GM12874 (cell line): ENCODE results near the gene SSBP2.

ENCODE experiments used
- CTCF ChIP-seq: IDR thresholded peaks from 2 replicates; pipeline ENCODE4 v1.5.1; 2011; ENCODE audit warnings: low read depth, mild to moderate bottlenecking, control low read depth, low read length, moderate library complexity; ENCODE audit not compliant: insufficient read depth

Gene SSBP2

GRCh38 chr5:81530919-81531318 lies 220.0 kb downstream of the SSBP2 start:
- TF ChIP-seq CTCF: no peak

- no peak for TF ChIP-seq CTCF
Observed at GRCh38 chr5:81525690-81526089, 225.2 kb downstream of the SSBP2 start.

GRCh38 chr5:81524015-81524414 lies 226.9 kb downstream of the SSBP2 start:
- no peak for TF ChIP-seq CTCF

- TF ChIP-seq CTCF: no peak
Observed at GRCh38 chr5:81522571-81522970, 228.3 kb downstream of the SSBP2 start.

GRCh38 chr5:81520769-81521168 lies 230.1 kb downstream of the SSBP2 start:
- no peak for TF ChIP-seq CTCF

- TF ChIP-seq CTCF: no peak
Observed at GRCh38 chr5:81519217-81519905, 231.5 kb downstream of the SSBP2 start.

- no peak for TF ChIP-seq CTCF
Observed at GRCh38 chr5:81517462-81517861, 233.4 kb downstream of the SSBP2 start.
